ENCODE results near the gene NKX2-4.
A peak's percentile ranks its signal among the peaks of the same experiment; 100 is the strongest.
"Not testable (repeated sequence)": the region's sequence is repeated elsewhere in the genome, so short reads cannot be mapped to it uniquely, and the experiment has no call there.

Gene NKX2-4

DNA sequence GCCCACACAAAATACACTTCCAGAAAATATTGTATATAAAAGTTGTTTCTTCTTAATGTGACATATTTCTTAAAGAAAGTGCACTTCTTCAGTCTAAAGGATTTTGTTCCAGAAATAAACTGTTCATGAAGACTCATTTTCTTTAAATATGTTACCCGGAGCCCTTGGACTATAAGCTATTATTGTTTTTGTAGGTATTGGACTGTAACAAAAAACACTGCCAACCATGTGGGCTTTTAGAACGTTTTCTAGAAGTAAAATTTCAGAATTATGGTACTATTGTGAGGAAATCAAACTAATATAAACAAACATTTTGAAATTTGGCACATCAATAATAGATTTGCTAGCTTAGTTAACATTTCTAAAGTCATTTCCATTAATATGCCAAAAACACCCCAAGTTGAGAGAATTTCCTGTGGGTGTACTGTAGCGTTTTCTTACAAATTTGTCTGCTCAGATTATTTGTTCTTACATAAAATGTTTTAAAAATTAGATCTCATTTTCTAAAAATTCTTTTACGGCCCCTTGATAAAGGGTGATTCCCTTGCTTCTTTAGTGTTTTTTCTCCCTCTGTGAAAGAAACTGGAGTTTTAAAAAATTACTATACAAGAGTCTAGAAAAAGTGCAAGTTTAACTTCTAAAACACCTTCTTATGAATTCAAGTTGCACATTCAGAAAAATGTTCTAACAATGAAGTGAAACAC, 3.4 kb downstream of the NKX2-4 start:
- DNase-seq (ENCODE audit: low spot score) = no peak

- no peak for DNase-seq (ENCODE audit: low spot score)
Measured at GRCh38 chr20:21393166-21393565, 4.2 kb downstream of the NKX2-4 start.

DNA sequence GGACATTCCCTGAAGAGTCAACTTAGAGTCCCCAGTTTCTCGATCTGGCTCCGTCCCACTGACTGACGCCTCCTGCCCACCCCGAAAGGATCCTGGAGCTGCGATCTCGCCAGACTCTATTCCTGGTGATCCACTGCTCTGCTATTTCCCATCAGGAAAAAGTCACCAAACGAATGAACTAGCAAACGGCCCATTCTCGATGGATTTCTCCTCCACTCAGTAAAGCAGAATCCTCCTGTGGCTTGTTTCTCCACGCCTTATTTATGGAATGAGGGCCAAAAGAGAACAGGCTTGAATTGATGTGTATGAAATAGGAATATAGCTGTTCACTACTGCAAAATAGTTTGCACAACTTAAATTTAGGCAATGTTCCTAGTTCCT, 5.4 kb downstream of the NKX2-4 start:
- no peak for DNase-seq (ENCODE audit: low spot score)

- DNase-seq (ENCODE audit: low spot score) = no peak
Measured at GRCh38 chr20:21391185-21391971, 5.9 kb downstream of the NKX2-4 start.

DNA sequence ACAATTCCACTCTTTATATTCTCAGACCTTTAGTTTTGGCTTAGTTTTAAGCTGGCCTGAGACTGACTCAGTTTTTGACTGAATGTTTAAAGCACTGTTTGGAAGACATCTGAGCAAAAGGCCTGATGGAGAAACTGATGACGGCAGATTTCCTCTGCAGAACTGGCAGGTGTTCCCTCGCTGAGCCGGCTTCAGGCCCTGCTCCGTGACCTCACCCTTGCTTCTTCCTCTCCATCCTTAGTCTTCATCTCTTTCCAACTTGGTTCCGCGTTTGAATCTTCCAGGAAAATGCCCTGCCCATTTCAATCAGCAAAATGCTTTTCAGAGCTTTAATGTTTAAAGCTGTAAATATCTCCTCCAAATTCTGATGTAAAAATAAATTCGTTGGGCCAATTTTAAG, 6.6 kb downstream of the NKX2-4 start:
- no peak for DNase-seq (ENCODE audit: low spot score)

- no peak for DNase-seq (ENCODE audit: low spot score)
Measured at GRCh38 chr20:21389368-21389767, 8.0 kb downstream of the NKX2-4 start.

DNA sequence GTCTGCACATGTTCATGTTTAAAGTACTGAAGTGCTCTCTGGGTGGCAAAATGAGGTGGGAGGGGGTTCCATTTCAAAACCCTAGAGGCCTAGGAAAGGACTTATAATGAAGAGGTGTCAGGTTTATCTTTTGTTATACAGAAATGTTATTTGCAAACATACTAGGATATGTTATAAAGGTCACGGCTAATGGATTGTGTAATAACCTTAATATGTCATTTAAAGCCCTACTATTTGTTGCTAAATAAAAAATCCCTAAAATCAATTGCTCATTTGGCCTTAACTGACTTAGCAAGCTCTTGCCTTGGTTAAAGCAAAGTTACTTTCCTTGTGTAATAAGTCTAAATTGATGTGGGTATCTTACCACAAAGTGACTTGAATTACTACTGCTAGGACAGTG, 8.8 kb downstream of the NKX2-4 start:
- no peak for DNase-seq (ENCODE audit: low spot score)

- no peak for DNase-seq (ENCODE audit: low spot score)
Measured at GRCh38 chr20:21387528-21387927, 9.8 kb downstream of the NKX2-4 start.

- no peak for DNase-seq (ENCODE audit: low spot score)
Measured at GRCh38 chr20:21386111-21386510, 11.2 kb downstream of the NKX2-4 start.

DNA sequence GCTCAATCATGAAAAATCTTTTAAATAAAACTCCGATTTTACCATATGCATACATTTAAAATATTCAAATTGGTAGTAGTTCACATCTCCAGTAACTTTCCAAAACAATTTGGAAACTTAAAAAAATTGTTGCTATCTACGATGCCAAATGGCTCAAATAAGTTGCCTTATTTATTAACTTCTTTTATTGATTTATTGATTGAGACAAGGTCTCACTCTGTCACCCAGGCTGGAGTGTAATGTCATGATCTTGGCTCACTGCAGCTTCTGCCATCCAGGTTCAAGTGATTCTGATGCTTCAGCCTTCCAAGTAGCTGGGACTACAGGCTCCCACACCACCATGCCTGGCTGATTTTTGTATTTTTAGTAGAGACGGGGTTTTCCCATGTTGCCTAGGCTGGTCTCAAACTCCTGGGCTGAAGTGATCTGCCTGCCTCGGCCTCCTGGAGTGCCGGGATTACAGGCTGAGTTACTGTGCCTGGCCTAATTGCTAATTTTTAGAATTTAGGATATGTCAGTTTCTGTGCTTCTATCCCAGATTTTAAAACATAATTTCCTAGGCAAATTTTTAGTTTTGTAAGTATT, 12.9 kb downstream of the NKX2-4 start:
- no peak for DNase-seq (ENCODE audit: low spot score)

DNA sequence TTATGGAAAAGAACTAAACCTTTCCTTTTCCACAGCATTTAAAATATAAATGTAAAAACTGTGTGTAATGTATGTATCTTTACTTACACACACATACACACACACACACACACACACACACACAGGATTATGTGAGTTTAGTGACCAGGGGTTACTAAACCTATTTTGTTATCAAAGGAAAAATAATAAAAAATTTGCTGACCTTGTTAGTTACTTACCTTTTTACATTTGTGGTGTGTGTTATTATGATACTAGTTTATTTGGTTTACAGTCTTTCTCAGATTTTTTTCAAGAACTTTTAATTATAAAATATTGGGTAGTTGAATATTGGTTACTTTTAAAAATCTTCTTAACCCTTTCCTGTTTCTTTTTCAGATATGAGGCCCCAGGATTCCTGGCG, 15.7 kb downstream of the NKX2-4 start:
- no peak for DNase-seq (ENCODE audit: low spot score)

DNA sequence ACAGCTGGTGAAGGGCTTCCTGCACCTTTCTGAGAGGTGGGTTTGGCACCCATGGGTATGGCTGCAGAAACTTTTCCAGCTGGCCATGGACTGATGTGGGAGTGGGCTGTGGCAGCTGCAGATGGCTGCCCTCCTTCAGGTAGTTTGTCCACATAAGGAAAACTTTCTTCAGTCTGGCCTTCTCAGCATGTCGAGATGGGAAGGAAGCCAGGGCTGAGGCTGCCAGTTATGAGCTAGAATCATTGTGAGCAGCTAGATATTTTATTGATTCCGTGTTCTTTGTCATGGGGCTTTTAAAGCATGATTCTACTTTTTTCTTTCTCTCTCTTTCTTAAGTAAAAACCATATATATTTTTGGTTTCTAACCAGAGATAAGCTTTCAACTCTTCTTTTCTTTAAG, 16.6 kb downstream of the NKX2-4 start:
- DNase-seq (ENCODE audit: low spot score) = no peak

GRCh38 chr20:21378259-21378658, 19.1 kb downstream of the NKX2-4 start:
- DNase-seq (ENCODE audit: low spot score) = no peak

GRCh38 chr20:21377701-21378100, 19.6 kb downstream of the NKX2-4 start:
- DNase-seq (ENCODE audit: low spot score) = no peak

DNA sequence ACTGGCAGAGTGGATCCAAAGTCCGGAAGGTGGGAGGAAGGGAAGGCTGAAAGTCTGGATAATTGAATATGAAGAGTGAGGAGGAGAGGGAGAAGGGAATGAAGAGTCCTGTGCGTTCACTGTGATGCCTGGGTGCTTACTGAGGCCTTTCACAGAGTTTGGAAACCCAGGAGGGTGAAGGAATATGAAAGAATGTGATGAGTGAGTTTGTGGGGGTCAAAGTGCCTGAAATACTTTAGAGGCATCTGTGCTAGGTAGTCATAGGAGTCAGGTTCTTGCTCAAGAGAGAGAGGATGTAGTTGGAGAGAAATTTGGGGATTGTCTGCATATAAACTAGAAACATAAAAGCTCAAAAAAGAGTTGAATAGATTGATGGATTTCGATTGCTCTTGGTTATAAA, 20.7 kb downstream of the NKX2-4 start:
- DNase-seq (ENCODE audit: low spot score) = no peak

GRCh38 chr20:21373436-21373835, 23.9 kb downstream of the NKX2-4 start:
- no peak for DNase-seq (ENCODE audit: low spot score)

- DNase-seq (ENCODE audit: low spot score) = no peak
Measured at GRCh38 chr20:21372016-21372415, 25.3 kb downstream of the NKX2-4 start.

DNA sequence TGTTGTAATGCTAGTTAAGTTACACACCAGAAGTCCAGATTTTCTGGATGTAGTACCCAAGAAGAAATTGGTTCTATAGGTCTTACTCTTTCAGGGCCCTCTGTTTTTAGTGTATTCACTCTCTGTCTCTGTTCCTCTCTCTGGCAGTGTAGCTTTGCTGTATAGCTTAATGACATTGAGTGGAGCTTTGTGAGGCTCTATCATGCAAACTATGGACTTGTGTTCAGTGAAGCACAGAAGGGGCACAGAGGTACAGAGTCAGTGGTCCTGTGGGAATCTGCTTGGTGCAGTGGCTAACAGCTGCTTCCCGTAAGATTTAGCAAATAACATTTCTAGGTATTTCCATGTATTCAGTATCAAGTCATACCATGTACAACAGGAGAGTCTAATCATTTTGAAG, 26.1 kb downstream of the NKX2-4 start:
- DNase-seq (ENCODE audit: low spot score) = no peak

GRCh38 chr20:21368791-21369190, 28.5 kb downstream of the NKX2-4 start:
- no peak for DNase-seq (ENCODE audit: low spot score)

DNA sequence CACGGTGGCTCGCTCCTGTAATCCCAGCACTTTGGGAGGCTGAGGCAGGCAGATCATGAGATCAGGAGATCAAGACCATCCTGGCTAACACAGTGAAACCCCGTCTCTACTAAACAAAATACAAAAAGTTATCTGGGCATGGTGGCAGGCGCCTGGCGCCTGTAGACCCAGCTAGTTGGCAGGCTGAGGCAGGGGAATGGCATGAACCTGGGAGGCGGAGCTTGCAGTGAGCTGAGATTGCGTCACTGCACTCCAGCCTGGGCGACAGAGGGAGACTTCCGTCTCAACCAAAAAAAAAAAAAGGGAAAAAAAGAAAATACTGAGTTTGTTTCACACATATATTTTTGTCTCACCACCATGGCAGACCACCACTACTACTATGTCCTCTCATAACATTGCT, 31.1 kb downstream of the NKX2-4 start:
- DNase-seq (ENCODE audit: low spot score) = not testable (repeated sequence)

- no peak for DNase-seq (ENCODE audit: low spot score)
Measured at GRCh38 chr20:21365771-21366170, 31.6 kb downstream of the NKX2-4 start.

DNA sequence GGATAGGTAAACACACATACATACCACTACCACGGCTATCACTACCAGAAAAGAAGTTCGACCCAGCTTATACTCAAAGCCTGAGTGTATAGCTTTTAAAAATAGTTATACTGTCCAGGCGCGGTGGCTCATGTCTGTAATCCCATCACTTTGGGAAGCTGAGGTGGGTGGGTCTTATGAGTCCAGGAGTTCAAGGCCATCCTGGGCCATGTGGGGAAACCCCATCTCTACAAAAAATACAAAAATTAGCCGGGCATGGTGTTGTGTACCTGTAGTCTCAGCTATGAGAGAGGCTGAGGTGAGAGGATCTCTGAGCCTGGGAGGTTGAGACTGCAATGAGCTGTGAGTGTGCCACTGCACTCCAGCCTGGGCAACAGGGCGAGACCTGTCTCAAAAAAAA, 32.9 kb downstream of the NKX2-4 start:
- DNase-seq (ENCODE audit: low spot score) = no peak

DNA sequence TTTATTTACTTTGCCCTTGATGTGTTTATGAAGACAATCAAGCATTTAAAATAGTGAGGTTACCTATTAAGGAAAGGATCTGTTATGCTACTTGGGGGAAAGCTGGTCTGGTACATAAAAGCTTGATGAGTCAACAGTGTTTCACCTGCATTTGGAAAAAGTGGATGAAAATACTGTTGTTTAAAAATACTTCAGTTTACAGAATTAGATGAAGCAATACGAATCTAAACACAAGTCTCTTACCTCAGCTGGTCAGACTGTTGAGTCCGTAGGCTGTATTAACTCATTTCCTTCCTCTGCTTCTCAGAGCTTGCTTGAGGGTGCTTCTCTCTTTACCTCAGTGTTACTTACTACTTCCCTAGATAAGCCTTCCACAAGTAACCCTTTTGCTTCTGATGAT, 36.1 kb downstream of the NKX2-4 start:
- peak; percentile 56 for DNase-seq (ENCODE audit: low spot score)

Measured in kidney capillary endothelial cell (primary cell).